Hypothalamus (tissue), 51 donors: Measurements from ENCODE around the gene SF3A2.
"Not testable (repeated sequence)": the region's sequence is repeated elsewhere in the genome, so short reads cannot be mapped to it uniquely, and the experiment has no call there.

Experiments used
- DNase-seq, 51 donors: peaks; one replicate each; lab custom pipeline; 2025; lab: John Stamatoyannopoulos, UW

Gene SF3A2

GRCh38 chr19:2270423-2271233 lies 34.0 kb downstream of the SF3A2 start:
- peak in 50 of 51 donors; percentile 13 to 83 (median 60) for DNase-seq

GRCh38 chr19:2271234-2272103 lies 34.8 kb downstream of the SF3A2 start:
- peak in 1 of 51 donors; percentile 14 for DNase-seq

- DNase-seq, result peak in 44 of 51 donors; percentile 9 to 79 (median 38)
Observed at GRCh38 chr19:2273356-2274184, 36.9 kb downstream of the SF3A2 start.

GRCh38 chr19:2274185-2274711 lies 37.6 kb downstream of the SF3A2 start:
- no peak for DNase-seq

GRCh38 chr19:2274931-2275535 lies 38.4 kb downstream of the SF3A2 start:
- DNase-seq, result peak in 46 of 51 donors; percentile 15 to 78 (median 49)

GRCh38 chr19:2275588-2276428 lies 39.2 kb downstream of the SF3A2 start:
- DNase-seq, result peak in 3 of 51 donors; percentile 10 to 27 (median 21)

GRCh38 chr19:2276429-2276986 lies 39.9 kb downstream of the SF3A2 start:
- DNase-seq, result no peak

GRCh38 chr19:2277138-2277537 lies 40.5 kb downstream of the SF3A2 start:
- no peak for DNase-seq

GRCh38 chr19:2278459-2279158 lies 42.0 kb downstream of the SF3A2 start:
- no peak for DNase-seq

- DNase-seq, result no peak
Observed at GRCh38 chr19:2280633-2281264, 44.1 kb downstream of the SF3A2 start.

- DNase-seq, result not testable (repeated sequence)
Observed at GRCh38 chr19:2281265-2282061, 44.8 kb downstream of the SF3A2 start.

GRCh38 chr19:2282062-2282861 lies 45.6 kb downstream of the SF3A2 start, which contains the start of gene PEAK3:
TSS of gene PEAK3 (minus strand) at chr19:2282175. CDS start at chr19:2280931, 1,244 bp downstream.
- peak in 33 of 51 donors; percentile 19 to 65 (median 34) for DNase-seq

- no peak for DNase-seq
Observed at GRCh38 chr19:2282862-2283237, 46.2 kb downstream of the SF3A2 start.

GRCh38 chr19:2283835-2284507 lies 47.3 kb downstream of the SF3A2 start:
- DNase-seq, result no peak
